OCI-LY1 (cell line): Measurements from ENCODE around the gene SAP30L.

ENCODE experiments used
- H2AFZ ChIP-seq: fragments of 200-600 bp; sonication (generic), shearing (Covaris generic); 2 replicates; pipeline ENCODE4 v1.6.0; 2014; ENCODE audit warnings: antibody characterized with exemption, mild to moderate bottlenecking, low read length
- H3F3A ChIP-seq: fragments of 200-600 bp; sonication (generic), shearing (Covaris generic); 2 replicates; pipeline ENCODE4 v1.6.0; 2014; ENCODE audit warnings: mild to moderate bottlenecking, antibody characterized with exemption, low read length, moderate library complexity; ENCODE audit not compliant: insufficient read depth
- H3K27ac ChIP-seq: fragments of 200-600 bp; sonication (generic); 2 replicates; pipeline ENCODE4 v1.5.1; 2014; ENCODE audit warnings: low read length, mixed run types, mild to moderate bottlenecking, low read depth; ENCODE audit not compliant: poor library complexity, severe bottlenecking
- H3K27me3 ChIP-seq: fragments of 200-600 bp; sonication (generic); 2 replicates; pipeline ENCODE4 v1.6.0; 2014; ENCODE audit warnings: antibody characterized with exemption, mild to moderate bottlenecking, low read length, moderate library complexity; ENCODE audit not compliant: insufficient read depth
- H3K36me3 ChIP-seq: fragments of 200-600 bp; sonication (generic); 2 replicates; pipeline ENCODE4 v1.6.1; 2014; ENCODE audit warnings: mild to moderate bottlenecking, antibody characterized with exemption, low read length, moderate library complexity, mixed read lengths; ENCODE audit not compliant: insufficient read depth
- H3K4me1 ChIP-seq: fragments of 200-600 bp; sonication (generic); 2 replicates; pipeline ENCODE4 v1.5.1; 2014; ENCODE audit warnings: mild to moderate bottlenecking, low read length, moderate library complexity; ENCODE audit not compliant: insufficient read depth, severe bottlenecking
- H3K4me2 ChIP-seq: fragments of 200-600 bp; sonication (generic), shearing (Covaris generic); 2 replicates; pipeline ENCODE4 v1.6.1; 2014; ENCODE audit warnings: low read length
- H3K4me3 ChIP-seq: fragments of 200-600 bp; sonication (generic); 2 replicates; pipeline ENCODE4 v1.5.1; 2014; ENCODE audit warnings: low read length, low read depth, mild to moderate bottlenecking, mixed read lengths; ENCODE audit not compliant: poor library complexity, severe bottlenecking
- H3K79me2 ChIP-seq: fragments of 200-600 bp; shearing (Covaris generic); 2 replicates; pipeline ENCODE4 v1.6.1; 2016; ENCODE audit warnings: mixed run types, low read length, mixed read lengths; ENCODE audit not compliant: insufficient read depth
- H3K9ac ChIP-seq: fragments of 200-600 bp; sonication (generic), shearing (Covaris generic); 2 replicates; pipeline ENCODE4 v1.6.1; 2014; ENCODE audit warnings: mild to moderate bottlenecking, low read length, mixed read lengths
- H3K9me2 ChIP-seq: fragments of 200-600 bp; sonication (generic), shearing (Covaris generic); 2 replicates; pipeline ENCODE4 v1.6.1; 2014; ENCODE audit warnings: low read depth, mild to moderate bottlenecking, low read length, mixed read lengths
- H3K9me3 ChIP-seq: fragments of 200-600 bp; shearing (Covaris generic); 2 replicates; pipeline ENCODE4 v1.6.1; 2014; ENCODE audit warnings: low read length, mixed read lengths
- H4K20me1 ChIP-seq: fragments of 200-600 bp; sonication (generic), shearing (Covaris generic); 2 replicates; pipeline ENCODE4 v1.6.0; 2016; ENCODE audit warnings: mild to moderate bottlenecking, low read length; ENCODE audit not compliant: insufficient read depth
- CTCF ChIP-seq: fragments of 200-600 bp; sonication (generic), shearing (Covaris generic); IDR thresholded peaks from 2 replicates; pipeline ENCODE4 v1.5.1; 2017; ENCODE audit warnings: mild to moderate bottlenecking, antibody characterized with exemption, low read length, moderate library complexity, mixed read lengths
- EZH2 ChIP-seq: fragments of 200-600 bp; sonication (generic), shearing (Covaris generic); IDR thresholded peaks from 2 replicates; pipeline ENCODE4 v1.8.0; 2017; ENCODE audit warnings: borderline replicate concordance, mixed run types, mild to moderate bottlenecking, antibody characterized with exemption, low read length, moderate library complexity, mixed read lengths

The SAP30L gene

DNA sequence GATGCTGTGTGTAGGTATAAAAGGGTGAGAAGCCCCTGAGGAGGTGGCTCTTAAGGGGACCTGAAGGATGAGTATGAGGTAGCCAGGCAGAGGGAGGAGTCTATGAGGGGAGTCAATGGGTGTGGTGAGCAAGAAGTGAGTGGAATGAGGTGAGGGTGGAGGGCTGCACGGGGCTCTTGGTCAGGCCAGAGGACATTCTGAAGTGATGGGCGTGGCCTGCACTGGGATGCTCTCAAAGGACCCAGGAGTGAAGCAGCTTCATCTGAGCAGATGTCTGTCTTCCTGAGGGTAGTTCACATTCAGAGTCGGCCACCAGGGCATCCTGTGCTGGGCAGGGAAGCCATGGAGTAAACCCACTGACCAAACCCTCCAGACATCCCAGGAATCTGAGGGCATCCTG lies 45.1 kb upstream of the SAP30L start:
- H3K36me3 ChIP-seq = no peaks in the 10 kb centered on the region
- H3K79me2 ChIP-seq = no peaks in the 10 kb centered on the region
- no peaks in the 10 kb centered on the region for H3F3A ChIP-seq
- no peak overlapping the region for H3K4me3 ChIP-seq
- no peaks in the 10 kb centered on the region for H3K27me3 ChIP-seq
- no peaks in the 10 kb centered on the region for H3K9me3 ChIP-seq
- no peak overlapping the region for H3K27ac ChIP-seq
- no peak overlapping the region for H3K4me2 ChIP-seq
- H3K9ac ChIP-seq = no peak overlapping the region
- no peaks in the 10 kb centered on the region for H4K20me1 ChIP-seq
- no peaks in the 10 kb centered on the region for H3K9me2 ChIP-seq
- TF ChIP-seq EZH2 (no peak), CTCF (no peak)
- no peak overlapping the region for H2AFZ ChIP-seq
- H3K4me1 ChIP-seq = peaks cover 10% of the 10 kb centered on the region

DNA sequence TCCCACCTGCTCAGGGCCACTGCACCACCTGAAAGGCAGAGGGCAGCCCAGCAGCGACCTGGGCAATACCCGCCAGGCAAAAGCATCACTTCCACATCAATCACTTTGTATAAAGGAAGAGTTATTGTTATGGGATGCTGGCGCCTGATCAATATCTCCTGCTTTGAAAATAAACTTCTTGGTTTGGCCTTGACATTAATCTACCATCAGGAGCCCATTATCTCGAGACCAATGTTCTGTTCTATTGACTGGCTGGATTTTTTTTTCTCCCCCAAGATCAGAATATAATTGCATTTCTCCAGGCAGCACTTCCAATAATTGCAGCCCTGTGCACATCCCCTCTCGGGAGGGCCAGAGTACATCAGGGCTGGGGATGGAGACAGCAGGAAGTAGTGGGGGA lies 44.4 kb upstream of the SAP30L start:
- no peaks in the 10 kb centered on the region for H3K9me3 ChIP-seq
- H3K4me3 ChIP-seq = no peak overlapping the region
- no peaks in the 10 kb centered on the region for H3K36me3 ChIP-seq
- no peak for TF ChIP-seq CTCF
- no peak for TF ChIP-seq EZH2
- no peaks in the 10 kb centered on the region for H3F3A ChIP-seq
- no peak overlapping the region for H2AFZ ChIP-seq
- no peaks in the 10 kb centered on the region for H3K79me2 ChIP-seq
- H3K27me3 ChIP-seq = no peaks in the 10 kb centered on the region
- H3K9ac ChIP-seq = no peak overlapping the region
- H3K4me1 ChIP-seq = peaks cover 4% of the 10 kb centered on the region
- no peaks in the 10 kb centered on the region for H4K20me1 ChIP-seq
- H3K27ac ChIP-seq = no peak overlapping the region
- H3K9me2 ChIP-seq = no peaks in the 10 kb centered on the region
- H3K4me2 ChIP-seq = no peak overlapping the region

GRCh38 chr5:154401931-154402330 lies 43.9 kb upstream of the SAP30L start:
- no peaks in the 10 kb centered on the region for H3K9me3 ChIP-seq
- H3K27me3 ChIP-seq = no peaks in the 10 kb centered on the region
- no peak overlapping the region for H3K4me2 ChIP-seq
- H3K9me2 ChIP-seq = no peaks in the 10 kb centered on the region
- H2AFZ ChIP-seq = no peak overlapping the region
- H3K79me2 ChIP-seq = no peaks in the 10 kb centered on the region
- H3K27ac ChIP-seq = no peak overlapping the region
- H4K20me1 ChIP-seq = no peaks in the 10 kb centered on the region
- peaks cover 4% of the 10 kb centered on the region for H3K4me1 ChIP-seq
- no peak overlapping the region for H3K9ac ChIP-seq
- H3K4me3 ChIP-seq = no peak overlapping the region
- H3F3A ChIP-seq = no peaks in the 10 kb centered on the region
- H3K36me3 ChIP-seq = no peaks in the 10 kb centered on the region
- TF ChIP-seq CTCF (no peak), EZH2 (no peak)
